HG03025 (cell line): ENCODE results near the gene FIGNL1.
"Not testable (repeated sequence)": the region's sequence is repeated elsewhere in the genome, so short reads cannot be mapped to it uniquely, and the experiment has no call there.

ENCODE experiments used
- ATAC-seq: cut with Tn5 transposase; IDR thresholded peaks from one replicate; pipeline ENCODE4 v1.9.1; 2021; ENCODE audit warnings: mild to moderate bottlenecking, moderate library complexity; ENCODE audit not compliant: unreplicated experiment, low FRiP score

The FIGNL1 gene

GRCh38 chr7:50471970-50472369, 21.8 kb upstream of the FIGNL1 start:
- ATAC-seq: no peak

DNA sequence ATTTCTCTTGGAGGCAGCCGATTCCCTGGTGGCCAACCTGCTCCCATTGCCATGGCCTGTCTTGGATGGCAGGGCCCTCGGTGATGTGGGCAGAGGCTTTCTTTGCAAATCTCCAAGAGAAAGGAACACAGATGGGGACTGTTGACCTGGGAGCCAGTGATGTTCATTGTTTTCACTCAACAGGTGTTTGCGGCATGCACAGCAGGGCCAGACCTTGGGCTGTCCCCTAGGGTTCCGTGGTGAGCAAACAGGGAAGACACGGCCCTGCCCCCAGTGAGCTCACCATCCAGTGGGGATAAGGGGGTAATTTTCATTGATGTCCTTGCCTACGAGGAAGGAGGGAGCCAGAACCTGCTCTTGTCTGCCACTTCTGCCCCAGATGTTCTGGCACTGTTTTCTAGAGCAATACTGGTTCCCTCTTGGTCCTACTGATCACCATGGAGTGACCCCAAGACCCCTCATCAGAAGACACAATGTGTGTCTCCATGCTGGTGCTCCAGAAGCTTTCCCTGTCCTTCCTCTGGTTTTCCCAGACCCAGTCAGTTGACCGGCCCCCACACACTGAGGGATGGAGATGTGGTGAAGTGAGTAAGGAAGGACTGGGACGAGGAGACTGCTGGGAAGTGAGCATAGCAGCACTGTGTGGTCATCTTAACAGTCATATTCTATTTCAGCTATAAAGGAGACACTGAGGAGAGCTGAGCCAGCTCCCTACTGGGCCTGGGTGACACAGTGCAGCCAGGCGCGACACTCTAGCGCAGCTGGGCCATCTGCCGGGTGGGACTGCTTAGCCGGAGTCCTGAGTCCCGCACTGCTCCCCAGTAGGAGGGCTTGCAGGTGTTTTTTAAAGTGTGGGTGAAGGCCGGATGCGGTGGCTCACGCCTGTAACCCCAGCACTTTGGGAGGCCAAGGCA, 20.4 kb upstream of the FIGNL1 start:
- ATAC-seq: no peak

DNA sequence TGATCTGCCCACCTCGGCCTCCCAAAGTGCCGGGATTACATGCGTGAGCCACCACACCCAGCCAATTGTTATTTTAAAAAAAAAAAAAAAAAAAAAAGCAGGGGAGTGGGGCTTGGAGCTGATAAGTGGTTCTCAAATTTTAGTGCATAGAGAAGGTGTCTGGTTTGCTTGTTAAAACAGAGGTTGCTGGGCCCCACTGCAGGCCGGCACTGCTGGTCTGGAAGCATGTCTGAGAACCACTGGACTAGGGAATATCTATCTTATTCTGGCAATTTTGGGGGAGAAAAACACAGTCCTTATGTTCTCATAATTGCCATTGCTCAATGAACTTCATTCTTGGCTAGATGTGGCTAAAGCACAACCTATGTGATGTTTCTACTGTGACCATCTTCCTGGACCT, 19.0 kb upstream of the FIGNL1 start:
- no peak for ATAC-seq

DNA sequence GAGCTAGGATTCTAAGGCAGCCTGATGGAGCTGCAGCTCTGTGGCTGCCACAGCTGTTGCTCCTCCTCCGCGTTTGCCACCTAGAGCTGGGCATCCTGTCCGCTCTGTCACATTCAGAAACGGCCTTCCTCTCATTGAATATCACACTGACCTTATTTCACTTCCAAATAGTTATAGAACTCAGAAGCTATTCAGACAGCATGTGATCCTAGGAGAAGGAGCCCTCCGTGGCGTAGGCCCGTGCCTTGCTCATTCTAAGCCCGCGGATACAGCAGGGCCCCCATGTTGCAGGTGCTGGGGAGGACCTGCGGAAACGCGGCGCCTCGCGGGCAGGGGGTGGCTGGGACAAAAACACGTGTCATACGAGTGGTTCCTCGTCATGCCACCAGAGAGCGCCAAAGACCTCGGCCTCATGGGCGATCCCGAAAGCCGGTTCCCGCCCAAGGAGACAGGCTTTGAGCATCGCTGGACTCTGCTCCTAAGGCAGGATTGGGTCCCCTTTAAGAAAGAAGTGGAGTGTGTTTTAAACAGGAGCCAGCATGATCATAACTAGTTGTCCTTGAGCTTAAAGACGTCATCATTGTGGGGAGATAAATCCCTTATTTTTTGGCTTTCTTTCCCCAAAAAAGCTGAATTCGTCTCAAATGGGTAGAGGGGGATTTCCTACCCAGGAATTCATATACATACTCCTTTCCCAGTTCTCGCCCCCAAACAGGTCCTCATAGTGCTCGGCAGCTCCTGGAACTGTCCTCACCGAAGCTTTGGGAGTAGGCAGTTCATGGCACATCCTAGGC, 17.9 kb upstream of the FIGNL1 start:
- ATAC-seq: peak; percentile 76

DNA sequence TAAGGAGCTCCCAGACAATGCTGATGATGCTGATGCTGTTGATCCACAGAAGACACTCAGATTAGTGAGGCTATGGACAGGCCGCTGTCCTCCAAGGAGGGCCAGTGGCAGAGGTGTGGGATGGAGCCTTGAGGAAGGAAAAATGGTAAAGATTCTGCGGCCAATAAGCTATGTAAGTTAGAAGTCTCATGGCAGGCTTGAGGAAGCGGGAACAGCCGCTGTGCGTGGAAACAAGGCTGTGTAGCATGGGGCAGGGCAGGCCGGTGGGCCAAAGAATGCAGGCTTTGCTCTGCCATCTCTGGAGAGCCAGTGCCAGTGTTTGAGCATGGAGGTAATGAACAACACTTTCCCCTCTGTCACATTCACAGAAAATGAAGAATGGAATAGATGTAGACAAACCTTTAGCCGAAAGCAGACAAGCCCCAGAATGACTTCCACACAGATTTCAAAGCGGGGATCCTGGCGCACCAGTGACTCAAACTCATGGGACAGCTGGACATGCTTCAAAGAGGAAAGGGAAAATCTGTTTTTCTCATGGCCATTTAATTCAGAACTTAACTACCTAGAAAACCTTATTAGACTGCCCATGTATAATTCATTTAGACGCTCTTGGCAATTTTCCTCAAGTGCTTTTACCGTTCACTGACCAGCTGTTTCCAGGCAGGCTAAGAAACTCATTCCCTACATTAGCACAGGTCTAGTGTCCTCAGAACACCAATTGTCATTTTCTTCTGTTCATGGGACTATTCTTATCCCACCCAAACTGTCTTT, 16.9 kb upstream of the FIGNL1 start:
- ATAC-seq: no peak

- no peak for ATAC-seq
Observed at GRCh38 chr7:50463035-50463434, 12.9 kb upstream of the FIGNL1 start.

- ATAC-seq: no peak
Observed at GRCh38 chr7:50462361-50462760, 12.2 kb upstream of the FIGNL1 start.

DNA sequence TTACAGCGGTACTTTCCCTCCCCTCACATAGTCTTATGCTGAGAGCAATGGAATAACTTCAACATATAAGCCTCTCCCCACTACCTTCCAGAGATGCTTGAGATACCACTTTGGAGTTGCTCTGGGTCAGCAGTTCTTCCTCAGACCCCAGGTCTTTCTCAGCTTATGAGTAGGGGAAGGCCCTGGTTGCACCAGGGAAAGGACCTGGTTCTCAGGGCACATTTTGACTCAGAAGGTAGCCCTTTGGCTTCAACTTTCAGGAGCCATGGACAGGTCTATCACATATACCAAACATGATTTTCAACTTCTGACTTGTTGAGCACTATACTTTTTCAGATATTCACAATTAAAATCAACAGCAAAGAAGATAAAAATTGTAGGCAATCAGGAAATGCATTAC, 11.5 kb upstream of the FIGNL1 start:
- no peak for ATAC-seq

- ATAC-seq: not testable (repeated sequence)
Observed at GRCh38 chr7:50459183-50459582, 9.0 kb upstream of the FIGNL1 start.

DNA sequence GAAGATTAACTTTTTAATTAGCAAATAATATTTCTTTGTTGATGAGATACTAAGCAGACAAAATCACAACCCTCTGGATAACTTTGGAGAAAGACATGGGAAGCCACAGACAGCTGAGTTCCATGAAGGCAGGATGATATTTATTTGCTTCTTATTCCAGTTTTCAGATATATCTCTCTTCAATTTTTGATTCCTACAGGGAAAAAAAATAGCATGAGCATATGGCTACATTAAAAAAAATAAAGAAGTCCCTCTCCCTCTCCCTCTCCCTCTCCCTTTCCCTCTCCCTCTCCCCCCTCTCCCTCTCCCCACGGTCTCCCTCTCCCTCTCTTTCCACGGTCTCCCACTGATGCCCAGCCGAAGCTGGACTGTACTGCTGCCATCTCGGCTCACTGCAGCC, 8.5 kb upstream of the FIGNL1 start:
- not testable (repeated sequence) for ATAC-seq

- no peak for ATAC-seq
Observed at GRCh38 chr7:50456371-50457123, 6.4 kb upstream of the FIGNL1 start.

GRCh38 chr7:50455658-50456057, 5.5 kb upstream of the FIGNL1 start:
- no peak for ATAC-seq

DNA sequence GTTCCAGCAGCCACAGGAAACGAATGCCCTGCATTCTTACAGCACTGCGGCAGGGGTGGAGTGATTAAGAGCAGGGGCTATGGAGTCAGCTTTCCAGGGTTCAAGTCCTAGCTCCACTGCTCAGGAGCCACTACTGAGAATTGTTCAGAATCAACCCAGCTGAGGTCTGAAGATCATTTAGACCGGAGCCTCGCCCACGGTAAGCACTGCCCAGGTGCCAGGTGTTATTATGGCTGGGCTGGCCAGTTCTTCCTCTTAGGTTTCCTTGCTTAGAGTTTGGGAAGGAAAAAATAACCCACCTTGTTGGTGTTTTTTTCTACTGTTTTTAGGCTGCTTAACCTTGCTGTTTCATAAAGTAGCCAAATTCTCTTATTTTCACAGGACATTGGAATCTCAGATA, 4.8 kb upstream of the FIGNL1 start:
- ATAC-seq: no peak

- ATAC-seq: peak; percentile 20
Observed at GRCh38 chr7:50450590-50451032, 461 bp upstream of the FIGNL1 start.

GRCh38 chr7:50449501-50449880, 659 bp downstream of the FIGNL1 start:
- no peak for ATAC-seq

GRCh38 chr7:50448823-50449222, 1.3 kb downstream of the FIGNL1 start:
- no peak for ATAC-seq

DNA sequence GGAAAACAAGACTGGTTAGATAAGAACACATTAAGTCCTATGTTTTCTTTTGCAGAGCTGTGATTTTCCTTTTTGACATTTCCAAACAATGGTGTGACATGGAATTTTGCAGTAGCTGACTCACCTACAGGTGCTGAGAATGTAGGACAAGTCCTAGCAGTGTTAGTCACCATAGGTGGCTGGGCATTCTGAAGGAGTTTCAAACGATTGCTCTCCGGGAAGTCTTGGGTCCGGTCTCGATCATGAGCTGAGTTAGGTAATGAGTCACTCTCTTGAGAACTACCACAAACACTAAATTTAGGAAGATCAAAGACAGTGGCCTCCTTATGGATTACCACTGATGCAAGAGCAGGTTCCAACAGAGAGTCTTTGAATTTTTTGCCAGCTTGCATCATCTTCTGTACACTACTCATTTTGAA, 3.6 kb downstream of the FIGNL1 start:
- ATAC-seq: no peak

DNA sequence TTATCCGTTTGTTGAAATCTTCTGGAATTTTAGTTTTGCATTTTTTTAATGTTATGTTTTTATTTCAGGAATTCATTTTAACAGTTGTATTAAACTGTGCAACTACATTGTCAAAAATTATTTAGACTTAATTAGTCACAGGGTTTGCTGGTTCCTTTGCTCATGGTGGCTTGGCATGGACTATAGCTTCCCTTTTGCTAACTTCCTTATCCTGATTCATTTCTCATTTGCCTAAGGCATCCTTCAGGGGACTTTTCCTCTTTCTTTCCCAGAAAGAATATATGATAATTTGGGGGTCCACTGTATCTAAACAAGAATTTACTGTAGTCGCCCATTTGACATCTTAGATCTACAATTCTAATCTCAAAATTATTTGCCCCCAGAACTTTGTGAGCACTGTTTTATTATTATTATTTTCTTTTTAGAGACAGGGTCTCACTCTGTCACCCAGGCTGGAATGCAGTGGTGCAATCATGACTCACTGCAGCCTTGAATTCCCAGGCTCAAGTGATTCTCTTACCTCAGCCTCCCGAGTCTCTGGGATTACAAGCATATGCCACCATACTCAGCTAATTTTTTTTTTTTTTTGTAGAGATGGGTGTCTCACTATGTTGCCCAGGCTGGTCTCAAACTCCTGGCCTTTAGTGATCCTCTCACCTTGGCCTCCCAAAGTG, 13.9 kb downstream of the FIGNL1 start:
- ATAC-seq: no peak

DNA sequence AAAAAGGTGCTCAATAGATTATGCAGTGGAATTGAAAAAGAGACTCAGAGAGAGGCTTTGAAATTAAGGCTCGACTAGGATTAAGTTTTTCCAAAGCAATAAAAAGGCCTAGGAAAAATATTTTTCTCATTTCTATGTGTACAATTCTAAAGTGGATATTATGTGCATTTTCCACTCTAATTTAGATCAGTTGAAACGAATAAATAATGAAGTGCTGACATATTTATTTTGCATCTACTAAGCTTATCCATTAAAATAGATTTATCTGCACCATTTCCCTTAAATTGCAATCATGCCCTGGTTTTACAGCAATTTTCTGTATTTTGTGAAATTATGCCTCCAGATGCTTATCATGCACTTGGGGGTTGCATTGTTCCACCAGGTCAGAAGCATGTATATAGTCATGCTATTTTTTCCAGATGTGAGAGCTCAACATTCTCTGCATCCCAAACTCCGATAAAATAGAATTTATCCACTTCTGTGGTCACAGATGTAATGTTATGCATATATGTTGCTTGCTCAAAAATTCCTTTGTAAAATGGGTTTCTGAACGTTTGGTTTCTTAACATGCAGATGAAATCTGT, 18.3 kb downstream of the FIGNL1 start:
- ATAC-seq: no peak
